ENCODE measurements around the gene TAMM41.
"Not testable (repeated sequence)": the region's sequence is repeated elsewhere in the genome, so short reads cannot be mapped to it uniquely, and the experiment has no call there.

The TAMM41 gene

DNA sequence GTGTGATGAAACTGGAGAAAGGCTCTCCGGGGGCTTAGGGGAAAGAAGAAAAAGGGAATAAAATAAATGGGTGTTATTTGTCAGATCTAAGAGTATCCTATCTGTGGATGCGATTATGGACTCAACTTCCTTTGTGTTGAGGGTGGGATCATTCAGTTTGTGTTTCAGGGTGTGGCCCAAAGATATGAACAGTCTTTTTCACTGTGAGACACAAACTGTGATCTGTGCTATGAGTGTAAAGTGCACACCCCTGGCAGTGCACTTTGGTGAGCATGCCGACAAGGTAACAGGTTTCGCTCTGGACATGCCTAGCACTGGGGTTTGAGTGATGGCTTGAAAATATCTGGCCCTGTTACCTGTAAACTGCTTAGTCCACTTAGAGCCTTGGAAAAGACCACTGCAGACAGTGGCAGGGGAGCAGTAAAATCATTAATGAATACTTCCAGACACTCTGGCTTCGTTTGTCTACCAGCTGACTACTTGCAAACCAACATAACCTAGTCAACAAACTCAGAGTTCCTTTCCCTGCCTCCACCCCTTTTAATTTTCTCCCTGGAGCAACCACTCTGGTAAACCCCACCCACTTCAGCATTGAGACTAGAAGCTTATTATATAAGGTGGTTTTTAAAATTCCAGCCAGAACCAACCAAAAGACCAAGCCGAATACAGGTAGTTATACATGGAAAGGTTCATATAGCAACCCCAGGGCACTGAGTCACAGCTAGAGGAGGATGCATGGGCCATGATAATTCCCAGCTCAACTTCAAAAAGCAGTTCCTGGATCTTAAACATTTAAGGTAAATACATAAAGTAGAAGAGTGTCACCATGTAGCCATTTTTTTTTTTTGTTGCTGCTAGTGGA, 55.1 kb downstream of the TAMM41 start:
- H3K27me3 ChIP-seq (ENCODE audit: control insufficient read depth in 1 of 2, insufficient read depth in 2 of 2, low read length in 2 of 2) = no peaks in the 10 kb centered on the region
- peaks cover 41 to 75% of the 10 kb centered on the region in 2 donors for H3K36me3 ChIP-seq (ENCODE audit: control insufficient read depth in 1 of 2, insufficient read depth in 2 of 2, low read length in 2 of 2)
- H3K9ac ChIP-seq (ENCODE audit: low read depth in 1 of 2, low read length in 2 of 2) = no peak overlapping the region

DNA sequence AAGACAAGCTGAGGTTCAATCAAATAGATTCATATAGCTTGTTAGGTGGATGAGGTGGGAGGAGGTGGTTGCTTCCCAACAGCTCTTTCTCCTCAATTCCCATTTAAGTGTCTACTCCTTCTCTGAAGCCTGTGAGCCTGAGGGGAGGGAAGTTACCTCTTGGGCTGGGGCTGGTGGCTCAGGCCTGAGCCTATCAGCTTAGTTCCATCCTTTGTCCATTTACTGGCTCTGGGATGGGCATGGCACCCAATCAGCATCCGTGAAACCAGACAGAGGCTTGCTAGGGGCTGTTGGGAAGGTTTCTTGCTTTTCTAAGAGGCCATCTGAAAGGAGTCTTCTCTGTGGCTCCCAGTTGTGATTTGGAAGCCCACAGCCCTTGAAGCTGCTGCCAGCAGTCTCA, 57.3 kb downstream of the TAMM41 start:
- Histone ChIP-seq H3K4me3 (ENCODE audit: low read depth in 1 of 2, low read length in 2 of 2) (no peak overlapping the region), H3K9me3 (ENCODE audit: control insufficient read depth in 1 of 2, low read length in 2 of 2) (peaks cover 0 to 6% of the 10 kb centered on the region in 2 donors), H3K36me3 (ENCODE audit: control insufficient read depth in 1 of 2, insufficient read depth in 2 of 2, low read length in 2 of 2) (peaks cover 37 to 55% of the 10 kb centered on the region in 2 donors), H3K4me1 (ENCODE audit: control insufficient read depth in 1 of 2, insufficient read depth in 2 of 2, low read length in 2 of 2) (no peaks in the 10 kb centered on the region), H3K9ac (ENCODE audit: low read depth in 1 of 2, low read length in 2 of 2) (no peak overlapping the region), H3K27me3 (ENCODE audit: control insufficient read depth in 1 of 2, insufficient read depth in 2 of 2, low read length in 2 of 2) (no peaks in the 10 kb centered on the region), H3K27ac (ENCODE audit: low read depth, low read length) (no peak overlapping the region)

More for the DNA sequence above, 55.1 kb downstream of the TAMM41 start:
- Histone ChIP-seq H3K27ac (ENCODE audit: low read depth, low read length) (no peak overlapping the region), H3K4me1 (ENCODE audit: control insufficient read depth in 1 of 2, insufficient read depth in 2 of 2, low read length in 2 of 2) (no peaks in the 10 kb centered on the region), H3K9me3 (ENCODE audit: control insufficient read depth in 1 of 2, low read length in 2 of 2) (peaks cover 0 to 6% of the 10 kb centered on the region in 2 donors), H3K4me3 (ENCODE audit: low read depth in 1 of 2, low read length in 2 of 2) (no peak overlapping the region)

DNA sequence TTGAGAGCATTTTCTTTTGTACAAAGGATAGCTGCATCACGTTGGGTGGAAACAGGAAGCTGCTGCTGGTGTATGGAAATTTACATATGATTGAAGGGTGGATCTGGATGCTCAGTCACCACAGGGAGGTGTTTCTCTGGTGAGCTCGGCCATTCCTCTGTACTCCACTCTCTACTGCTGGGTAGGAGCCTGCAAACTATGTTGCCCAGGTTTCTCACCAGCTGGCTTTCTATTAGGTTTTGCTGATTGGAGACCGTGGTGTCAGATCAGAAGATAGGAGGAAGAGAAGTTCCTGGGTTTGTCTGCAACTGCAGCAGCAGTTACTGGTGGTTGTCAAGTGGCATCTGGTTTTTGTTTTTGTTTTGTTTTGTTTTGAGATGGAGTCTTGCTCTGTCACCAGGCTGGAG, 61.7 kb downstream of the TAMM41 start:
- Histone ChIP-seq H3K27ac (ENCODE audit: low read depth, low read length) (no peak overlapping the region), H3K4me1 (ENCODE audit: control insufficient read depth in 1 of 2, insufficient read depth in 2 of 2, low read length in 2 of 2) (no peaks in the 10 kb centered on the region), H3K9me3 (ENCODE audit: control insufficient read depth in 1 of 2, low read length in 2 of 2) (peaks cover 0 to 6% of the 10 kb centered on the region in 2 donors), H3K27me3 (ENCODE audit: control insufficient read depth in 1 of 2, insufficient read depth in 2 of 2, low read length in 2 of 2) (no peaks in the 10 kb centered on the region), H3K4me3 (ENCODE audit: low read depth in 1 of 2, low read length in 2 of 2) (no peak overlapping the region), H3K9ac (ENCODE audit: low read depth in 1 of 2, low read length in 2 of 2) (no peak overlapping the region), H3K36me3 (ENCODE audit: control insufficient read depth in 1 of 2, insufficient read depth in 2 of 2, low read length in 2 of 2) (peaks cover 26 to 31% of the 10 kb centered on the region in 2 donors)

DNA sequence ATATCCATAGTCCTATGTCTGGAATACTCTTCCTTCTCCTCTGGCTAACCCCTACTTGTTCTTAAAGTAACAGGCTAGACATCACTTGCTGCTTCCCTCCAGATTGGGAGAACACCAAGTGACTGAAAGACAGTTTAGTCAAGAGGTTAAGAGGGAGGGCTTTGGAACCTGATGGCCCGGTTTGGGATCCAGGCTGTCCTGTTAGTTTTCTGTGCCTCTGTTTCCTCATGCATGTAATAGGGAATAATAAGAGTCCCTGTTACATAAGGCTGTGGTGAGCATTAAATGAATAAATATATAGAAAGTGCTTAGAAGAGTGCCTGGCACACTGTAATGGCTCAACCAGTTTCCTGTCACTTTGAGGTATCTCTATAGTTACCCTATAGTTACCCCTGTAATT, 66.3 kb downstream of the TAMM41 start:
- no peaks in the 10 kb centered on the region for H3K36me3 ChIP-seq (ENCODE audit: control insufficient read depth in 1 of 2, insufficient read depth in 2 of 2, low read length in 2 of 2)
- H3K9me3 ChIP-seq (ENCODE audit: control insufficient read depth in 1 of 2, low read length in 2 of 2) = no peaks in the 10 kb centered on the region
- no peaks in the 10 kb centered on the region for H3K4me1 ChIP-seq (ENCODE audit: control insufficient read depth in 1 of 2, insufficient read depth in 2 of 2, low read length in 2 of 2)
- no peak overlapping the region for H3K9ac ChIP-seq (ENCODE audit: low read depth in 1 of 2, low read length in 2 of 2)
- no peak overlapping the region for H3K27ac ChIP-seq (ENCODE audit: low read depth, low read length)
- no peak overlapping the region for H3K4me3 ChIP-seq (ENCODE audit: low read depth in 1 of 2, low read length in 2 of 2)
- no peaks in the 10 kb centered on the region for H3K27me3 ChIP-seq (ENCODE audit: control insufficient read depth in 1 of 2, insufficient read depth in 2 of 2, low read length in 2 of 2)

DNA sequence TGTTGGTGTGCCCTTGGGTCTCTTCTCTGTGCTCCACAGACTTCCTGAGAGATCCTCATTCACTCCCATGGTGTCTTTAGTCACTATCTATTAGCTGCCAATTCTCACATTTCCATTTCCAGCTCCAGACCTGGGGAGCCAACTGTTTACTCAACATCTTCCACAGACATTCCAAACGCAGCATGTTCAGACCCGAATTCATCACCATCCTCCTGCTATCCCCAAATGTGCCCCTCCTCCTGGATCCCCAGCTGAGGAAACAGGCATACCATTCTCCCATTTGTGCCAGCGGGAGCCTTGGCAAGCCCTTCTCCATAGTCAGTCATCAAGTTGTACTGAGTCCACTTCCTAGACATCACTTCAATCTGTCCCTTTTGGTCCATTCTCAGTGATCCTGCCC, 67.1 kb downstream of the TAMM41 start:
- Histone ChIP-seq H3K4me3 (ENCODE audit: low read depth in 1 of 2, low read length in 2 of 2) (no peak overlapping the region), H3K9ac (ENCODE audit: low read depth in 1 of 2, low read length in 2 of 2) (no peak overlapping the region), H3K27me3 (ENCODE audit: control insufficient read depth in 1 of 2, insufficient read depth in 2 of 2, low read length in 2 of 2) (no peaks in the 10 kb centered on the region), H3K36me3 (ENCODE audit: control insufficient read depth in 1 of 2, insufficient read depth in 2 of 2, low read length in 2 of 2) (no peaks in the 10 kb centered on the region), H3K4me1 (ENCODE audit: control insufficient read depth in 1 of 2, insufficient read depth in 2 of 2, low read length in 2 of 2) (no peaks in the 10 kb centered on the region), H3K9me3 (ENCODE audit: control insufficient read depth in 1 of 2, low read length in 2 of 2) (no peaks in the 10 kb centered on the region), H3K27ac (ENCODE audit: low read depth, low read length) (no peak overlapping the region)

DNA sequence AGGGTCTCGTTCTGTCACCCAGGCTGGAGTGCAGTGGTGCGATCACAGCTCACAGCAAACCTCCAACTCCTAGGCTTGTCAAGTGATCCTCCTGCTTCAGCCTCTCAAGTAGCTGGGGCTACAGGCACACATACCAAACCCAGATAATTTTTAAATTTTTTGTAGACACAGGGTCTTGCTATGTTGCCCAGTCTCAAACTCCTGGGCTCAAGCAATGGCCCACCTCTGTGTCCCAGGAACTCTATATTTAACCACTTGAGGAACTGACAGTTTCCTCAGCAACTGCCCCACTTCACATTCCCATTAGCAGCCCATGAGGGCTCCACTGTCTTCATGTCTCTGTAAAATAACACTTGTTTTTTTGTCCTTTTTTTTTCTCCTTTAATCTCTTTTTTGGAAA, 68.4 kb downstream of the TAMM41 start:
- Histone ChIP-seq H3K27ac (ENCODE audit: low read depth, low read length) (no peak overlapping the region), H3K9me3 (ENCODE audit: control insufficient read depth in 1 of 2, low read length in 2 of 2) (no peaks in the 10 kb centered on the region), H3K36me3 (ENCODE audit: control insufficient read depth in 1 of 2, insufficient read depth in 2 of 2, low read length in 2 of 2) (no peaks in the 10 kb centered on the region), H3K4me1 (ENCODE audit: control insufficient read depth in 1 of 2, insufficient read depth in 2 of 2, low read length in 2 of 2) (no peaks in the 10 kb centered on the region), H3K9ac (ENCODE audit: low read depth in 1 of 2, low read length in 2 of 2) (no peak overlapping the region), H3K27me3 (ENCODE audit: control insufficient read depth in 1 of 2, insufficient read depth in 2 of 2, low read length in 2 of 2) (no peaks in the 10 kb centered on the region), H3K4me3 (ENCODE audit: low read depth in 1 of 2, low read length in 2 of 2) (no peak overlapping the region)

DNA sequence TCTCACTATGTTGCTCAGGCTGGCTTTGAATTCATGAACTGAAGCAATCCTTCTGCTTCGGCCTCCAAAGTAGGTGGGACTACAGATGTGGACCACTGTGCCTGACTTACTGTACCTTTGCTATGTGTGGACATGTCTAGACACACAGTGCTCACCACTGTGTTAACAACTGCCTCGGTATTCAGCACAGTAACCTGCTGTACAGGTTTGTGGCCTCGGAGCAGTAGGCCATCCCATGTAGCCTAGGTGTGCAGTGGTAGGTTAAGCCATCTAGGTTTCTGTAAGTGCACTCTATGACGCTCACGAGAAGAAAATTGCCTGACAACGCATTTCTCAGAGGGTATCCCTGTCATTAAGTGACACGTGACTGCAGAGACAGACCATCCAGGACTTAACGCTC, 70.3 kb downstream of the TAMM41 start:
- H3K36me3 ChIP-seq (ENCODE audit: control insufficient read depth in 1 of 2, insufficient read depth in 2 of 2, low read length in 2 of 2) = no peaks in the 10 kb centered on the region
- H3K4me3 ChIP-seq (ENCODE audit: low read depth in 1 of 2, low read length in 2 of 2) = no peak overlapping the region
- no peak overlapping the region for H3K9ac ChIP-seq (ENCODE audit: low read depth in 1 of 2, low read length in 2 of 2)
- no peaks in the 10 kb centered on the region for H3K9me3 ChIP-seq (ENCODE audit: control insufficient read depth in 1 of 2, low read length in 2 of 2)
- no peaks in the 10 kb centered on the region for H3K4me1 ChIP-seq (ENCODE audit: control insufficient read depth in 1 of 2, insufficient read depth in 2 of 2, low read length in 2 of 2)
- no peak overlapping the region for H3K27ac ChIP-seq (ENCODE audit: low read depth, low read length)
- H3K27me3 ChIP-seq (ENCODE audit: control insufficient read depth in 1 of 2, insufficient read depth in 2 of 2, low read length in 2 of 2) = no peaks in the 10 kb centered on the region

DNA sequence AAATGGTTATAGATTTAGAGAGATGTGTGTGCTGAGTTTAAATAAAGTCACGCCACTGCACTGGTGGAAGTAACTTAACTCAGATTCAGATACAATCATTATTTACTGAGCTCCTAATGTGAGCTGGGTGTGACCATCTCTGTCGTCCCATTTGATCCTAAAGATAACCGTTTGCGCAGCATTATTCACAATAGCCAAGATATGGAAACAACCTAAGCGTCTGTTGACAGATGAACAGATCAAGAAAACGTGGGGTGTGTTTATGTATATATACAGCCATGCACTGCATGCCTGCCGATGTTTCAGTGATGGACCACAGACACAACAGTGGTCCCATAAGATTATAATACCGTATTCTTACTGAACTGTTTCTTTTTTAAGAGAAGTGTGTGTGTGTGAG, 71.2 kb downstream of the TAMM41 start:
- no peak overlapping the region for H3K27ac ChIP-seq (ENCODE audit: low read depth, low read length)
- H3K4me3 ChIP-seq (ENCODE audit: low read depth in 1 of 2, low read length in 2 of 2) = no peak overlapping the region
- no peaks in the 10 kb centered on the region for H3K36me3 ChIP-seq (ENCODE audit: control insufficient read depth in 1 of 2, insufficient read depth in 2 of 2, low read length in 2 of 2)

DNA sequence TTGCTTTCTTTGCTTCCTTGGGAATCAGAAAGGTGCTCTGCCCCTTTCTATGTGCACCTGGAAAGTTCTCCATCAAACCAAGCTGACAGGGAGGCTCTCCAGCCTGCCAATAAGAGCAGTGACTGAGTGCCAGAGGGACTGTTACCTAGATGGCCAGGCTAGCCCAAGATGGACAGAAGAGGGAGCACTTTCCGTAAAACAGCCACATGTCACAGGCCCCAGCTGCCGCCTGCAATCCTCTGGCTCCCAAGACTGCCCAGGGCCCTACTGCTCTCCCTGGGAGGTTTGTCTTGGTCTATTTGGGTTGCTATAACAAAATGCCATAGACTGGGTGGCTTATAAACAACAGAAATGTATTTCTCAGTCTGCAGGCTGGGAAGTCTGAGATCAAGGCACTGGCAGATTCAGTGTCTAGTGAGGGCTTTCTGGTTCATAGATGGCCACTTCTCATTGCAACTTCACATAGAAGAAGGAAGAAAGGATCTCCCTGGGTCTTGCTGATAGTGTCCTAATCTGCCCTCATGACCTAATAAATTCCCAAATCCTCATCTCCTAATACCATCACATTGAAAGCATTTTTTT, 72.3 kb downstream of the TAMM41 start:
- H3K27ac ChIP-seq (ENCODE audit: low read depth, low read length) = no peak overlapping the region
- peaks cover 10 to 12% of the 10 kb centered on the region in 2 donors for H3K4me1 ChIP-seq (ENCODE audit: control insufficient read depth in 1 of 2, insufficient read depth in 2 of 2, low read length in 2 of 2)
- H3K36me3 ChIP-seq (ENCODE audit: control insufficient read depth in 1 of 2, insufficient read depth in 2 of 2, low read length in 2 of 2) = no peaks in the 10 kb centered on the region
- H3K4me3 ChIP-seq (ENCODE audit: low read depth in 1 of 2, low read length in 2 of 2) = no peak overlapping the region
- no peaks in the 10 kb centered on the region for H3K27me3 ChIP-seq (ENCODE audit: control insufficient read depth in 1 of 2, insufficient read depth in 2 of 2, low read length in 2 of 2)
- no peaks in the 10 kb centered on the region for H3K9me3 ChIP-seq (ENCODE audit: control insufficient read depth in 1 of 2, low read length in 2 of 2)
- no peak overlapping the region for H3K9ac ChIP-seq (ENCODE audit: low read depth in 1 of 2, low read length in 2 of 2)

More for the DNA sequence above, 71.2 kb downstream of the TAMM41 start:
- H3K9me3 ChIP-seq (ENCODE audit: control insufficient read depth in 1 of 2, low read length in 2 of 2) = no peaks in the 10 kb centered on the region
- no peak overlapping the region for H3K9ac ChIP-seq (ENCODE audit: low read depth in 1 of 2, low read length in 2 of 2)
- no peaks in the 10 kb centered on the region for H3K27me3 ChIP-seq (ENCODE audit: control insufficient read depth in 1 of 2, insufficient read depth in 2 of 2, low read length in 2 of 2)
- peaks cover 5% of the 10 kb centered on the region in 2 donors for H3K4me1 ChIP-seq (ENCODE audit: control insufficient read depth in 1 of 2, insufficient read depth in 2 of 2, low read length in 2 of 2)

DNA sequence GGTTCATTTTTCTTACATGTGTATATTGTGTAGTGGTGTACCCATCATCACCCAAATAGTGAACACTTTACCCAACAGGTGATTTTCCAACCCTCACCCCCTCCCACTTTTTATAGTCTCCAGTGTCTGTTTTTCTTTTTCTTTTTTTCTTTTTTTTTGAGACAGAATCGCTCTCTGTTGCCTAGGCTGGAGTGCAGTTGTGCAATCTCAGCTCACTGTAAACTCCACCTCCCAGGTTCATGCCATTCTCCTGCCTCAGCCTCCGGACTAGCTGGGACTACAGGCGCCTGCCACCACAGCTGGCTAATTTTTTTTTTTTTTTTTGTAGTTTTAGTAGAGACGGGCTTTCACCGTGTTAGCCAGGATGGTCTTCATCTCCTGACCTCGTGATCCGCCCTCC, 74.8 kb downstream of the TAMM41 start:
- H3K36me3 ChIP-seq (ENCODE audit: control insufficient read depth in 1 of 2, insufficient read depth in 2 of 2, low read length in 2 of 2); H3K27me3 ChIP-seq (ENCODE audit: control insufficient read depth in 1 of 2, insufficient read depth in 2 of 2, low read length in 2 of 2); H3K27ac ChIP-seq (ENCODE audit: low read depth, low read length); H3K4me3 ChIP-seq (ENCODE audit: low read depth in 1 of 2, low read length in 2 of 2); H3K9ac ChIP-seq (ENCODE audit: low read depth in 1 of 2, low read length in 2 of 2); H3K9me3 ChIP-seq (ENCODE audit: control insufficient read depth in 1 of 2, low read length in 2 of 2): not testable (repeated sequence)
- H3K4me1 ChIP-seq (ENCODE audit: control insufficient read depth in 1 of 2, insufficient read depth in 2 of 2, low read length in 2 of 2) = peaks cover 10 to 12% of the 10 kb centered on the region in 2 donors

Data from duodenal mucosa (tissue), 2 donors.